Stimulated activated CD8-positive, alpha-beta memory T cell treated with anti-CD3 and anti-CD28 coated beads, Interleukin-12 subunit alpha, Interleukin-12 subunit beta, amount 100 ng/mL, for 4 hours (primary cell): Measurements from ENCODE around the gene DGKD.

ENCODE experiments used
- DNase-seq: peaks from one replicate; pipeline ENCODE4 v3.0.0-alpha.2; 2020; ENCODE audit warnings: low read depth

Gene DGKD

GRCh38 chr2:233476651-233477547 lies 122.6 kb downstream of the DGKD start:
- no peak for DNase-seq

GRCh38 chr2:233477548-233478433 lies 123.5 kb downstream of the DGKD start:
- DNase-seq: no peak

- DNase-seq: no peak
Measured at GRCh38 chr2:233479616-233480489, 125.6 kb downstream of the DGKD start.

- DNase-seq: no peak
Measured at GRCh38 chr2:233480490-233481202, 126.4 kb downstream of the DGKD start.

GRCh38 chr2:233481368-233482142 lies 127.3 kb downstream of the DGKD start:
- DNase-seq: no peak

GRCh38 chr2:233482616-233483015 lies 128.3 kb downstream of the DGKD start:
- no peak for DNase-seq

GRCh38 chr2:233485726-233486125 lies 131.4 kb downstream of the DGKD start:
- DNase-seq: no peak

- no peak for DNase-seq
Measured at GRCh38 chr2:233486357-233486756, 132.1 kb downstream of the DGKD start.

- no peak for DNase-seq
Measured at GRCh38 chr2:233486778-233487552, 132.7 kb downstream of the DGKD start.

- DNase-seq: no peak
Measured at GRCh38 chr2:233487748-233488345, 133.6 kb downstream of the DGKD start.

GRCh38 chr2:233489143-233489542 lies 134.8 kb downstream of the DGKD start:
- DNase-seq: no peak

- no peak for DNase-seq
Measured at GRCh38 chr2:233489666-233490065, 135.4 kb downstream of the DGKD start.

- no peak for DNase-seq
Measured at GRCh38 chr2:233490831-233491230, 136.5 kb downstream of the DGKD start.

GRCh38 chr2:233491326-233491725 lies 137.0 kb downstream of the DGKD start:
- DNase-seq: no peak

- DNase-seq: no peak
Measured at GRCh38 chr2:233492078-233492477, 137.8 kb downstream of the DGKD start.

- DNase-seq: no peak
Measured at GRCh38 chr2:233492751-233493150, 138.5 kb downstream of the DGKD start.

GRCh38 chr2:233495503-233496496 lies 141.5 kb downstream of the DGKD start:
- DNase-seq: no peak

- DNase-seq: no peak
Measured at GRCh38 chr2:233497692-233498091, 143.4 kb downstream of the DGKD start.
